ENCODE measurements around the gene FAM216A. TPM values are rescaled to one million over a fixed set of nuclear protein-coding genes. Genes with fewer than 3 reads are reported as not detected.
A peak's percentile ranks its signal among the peaks of the same experiment; 100 is the strongest.

The FAM216A gene
- total and polyA plus RNA-seq, 4 donors, result 3.6 to 7.4 (median 4.7) TPM

DNA sequence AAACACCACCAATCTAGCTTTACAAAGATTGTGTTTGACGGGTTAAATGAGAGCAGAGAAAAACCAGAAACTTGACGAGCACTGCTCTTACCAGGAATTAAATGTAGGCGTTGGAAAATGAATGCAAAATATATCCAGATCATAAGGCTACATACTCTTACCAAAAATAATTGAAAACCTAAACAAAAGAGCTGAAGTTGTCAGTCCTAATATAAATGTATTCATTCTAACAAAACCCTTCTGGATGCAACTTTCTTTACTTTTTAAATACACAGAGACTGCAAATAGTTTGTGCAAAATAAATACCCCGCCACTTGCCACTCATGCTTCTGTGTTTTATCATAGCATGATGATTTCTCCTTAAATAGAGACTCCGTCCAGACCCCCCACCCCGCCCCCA lies 66.2 kb downstream of the FAM216A start:
- Histone ChIP-seq H3K4me3 (ENCODE audit: low read depth in 1 of 3, low read length in 3 of 3) (no peak overlapping the region), H3K4me1 (ENCODE audit: control insufficient read depth in 4 of 4, insufficient read depth in 4 of 4, low read length in 3 of 4) (peaks cover 4 to 40% (median 35%) of the 10 kb centered on the region in 4 donors), H3K36me3 (ENCODE audit: control insufficient read depth in 4 of 4, insufficient read depth in 3 of 4, low read depth in 1 of 4, low read length in 3 of 4) (peaks cover 0 to 4% (median 3%) of the 10 kb centered on the region in 4 donors), H3K27me3 (ENCODE audit: control insufficient read depth in 4 of 4, insufficient read depth in 4 of 4, low read length in 3 of 4) (no peaks in the 10 kb centered on the region), H3K9me3 (ENCODE audit: control insufficient read depth in 4 of 4, low read length in 3 of 4) (no peaks in the 10 kb centered on the region), H3K9ac (ENCODE audit: low read depth in 1 of 2, low read length in 2 of 2) (no peak overlapping the region), H3K27ac (ENCODE audit: low read depth in 1 of 2, low read length in 2 of 2) (no peak overlapping the region)
- no peak for TF ChIP-seq FOXA2 (IDR thresholded peaks at IDR 0.05)
- TF ChIP-seq EGR1 (IDR thresholded peaks at IDR 0.05; ENCODE audit: low read depth in 2 of 2), result no peak
- TF ChIP-seq TAF1 (conservative IDR thresholded peaks at IDR 0.05), result no peak
- DNase-seq (ENCODE audit: low spot score), result no peak
- WGBS, result 88% methylated on average over 6 of the region's 6 CpGs

GRCh38 chr12:110536834-110537604 lies 68.4 kb downstream of the FAM216A start:
- Histone ChIP-seq H3K4me3 (ENCODE audit: low read depth in 1 of 3, low read length in 3 of 3) (no peak overlapping the region), H3K36me3 (ENCODE audit: control insufficient read depth in 4 of 4, insufficient read depth in 3 of 4, low read depth in 1 of 4, low read length in 3 of 4) (peaks cover 0 to 4% (median 2%) of the 10 kb centered on the region in 4 donors), H3K4me1 (ENCODE audit: control insufficient read depth in 4 of 4, insufficient read depth in 4 of 4, low read length in 3 of 4) (peaks cover 4 to 34% (median 30%) of the 10 kb centered on the region in 4 donors), H3K27me3 (ENCODE audit: control insufficient read depth in 4 of 4, insufficient read depth in 4 of 4, low read length in 3 of 4) (no peaks in the 10 kb centered on the region), H3K9ac (ENCODE audit: low read depth in 1 of 2, low read length in 2 of 2) (peak overlapping the region in 1 of 2 donors; percentile 67), H3K27ac (ENCODE audit: low read depth in 1 of 2, low read length in 2 of 2) (peak overlapping the region; percentile 67 to 88), H3K9me3 (ENCODE audit: control insufficient read depth in 4 of 4, low read length in 3 of 4) (no peaks in the 10 kb centered on the region)
- TF ChIP-seq HNF4A (conservative IDR thresholded peaks at IDR 0.05), result no peak
- peak; percentile 66 for TF ChIP-seq ATF3 (IDR thresholded peaks at IDR 0.05)
- peak; percentile 7 for TF ChIP-seq SP1 (IDR thresholded peaks at IDR 0.05)
- TF ChIP-seq JUND (IDR thresholded peaks at IDR 0.05), result peak in 1 of 2 donors; percentile 56
- TF ChIP-seq, protein P1, sequence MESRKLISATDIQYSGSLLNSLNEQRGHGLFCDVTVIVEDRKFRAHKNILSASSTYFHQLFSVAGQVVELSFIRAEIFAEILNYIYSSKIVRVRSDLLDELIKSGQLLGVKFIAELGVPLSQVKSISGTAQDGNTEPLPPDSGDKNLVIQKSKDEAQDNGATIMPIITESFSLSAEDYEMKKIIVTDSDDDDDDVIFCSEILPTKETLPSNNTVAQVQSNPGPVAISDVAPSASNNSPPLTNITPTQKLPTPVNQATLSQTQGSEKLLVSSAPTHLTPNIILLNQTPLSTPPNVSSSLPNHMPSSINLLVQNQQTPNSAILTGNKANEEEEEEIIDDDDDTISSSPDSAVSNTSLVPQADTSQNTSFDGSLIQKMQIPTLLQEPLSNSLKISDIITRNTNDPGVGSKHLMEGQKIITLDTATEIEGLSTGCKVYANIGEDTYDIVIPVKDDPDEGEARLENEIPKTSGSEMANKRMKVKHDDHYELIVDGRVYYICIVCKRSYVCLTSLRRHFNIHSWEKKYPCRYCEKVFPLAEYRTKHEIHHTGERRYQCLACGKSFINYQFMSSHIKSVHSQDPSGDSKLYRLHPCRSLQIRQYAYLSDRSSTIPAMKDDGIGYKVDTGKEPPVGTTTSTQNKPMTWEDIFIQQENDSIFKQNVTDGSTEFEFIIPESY (IDR thresholded peaks at IDR 0.05), result no peak
- WGBS, result 83% methylated on average over 4 of the region's 4 CpGs
- DNase-seq (ENCODE audit: low spot score), result no peak

- Histone ChIP-seq H3K4me1 (ENCODE audit: control insufficient read depth in 4 of 4, insufficient read depth in 4 of 4, low read length in 3 of 4) (peaks cover 6 to 34% (median 27%) of the 10 kb centered on the region in 4 donors), H3K27me3 (ENCODE audit: control insufficient read depth in 4 of 4, insufficient read depth in 4 of 4, low read length in 3 of 4) (no peaks in the 10 kb centered on the region), H3K27ac (ENCODE audit: low read depth in 1 of 2, low read length in 2 of 2) (peak overlapping the region; percentile 67 to 88), H3K36me3 (ENCODE audit: control insufficient read depth in 4 of 4, insufficient read depth in 3 of 4, low read depth in 1 of 4, low read length in 3 of 4) (peaks cover 0 to 4% (median 2%) of the 10 kb centered on the region in 4 donors), H3K9ac (ENCODE audit: low read depth in 1 of 2, low read length in 2 of 2) (peak overlapping the region in 1 of 2 donors; percentile 67), H3K9me3 (ENCODE audit: control insufficient read depth in 4 of 4, low read length in 3 of 4) (no peaks in the 10 kb centered on the region), H3K4me3 (ENCODE audit: low read depth in 1 of 3, low read length in 3 of 3) (no peak overlapping the region)
- peak; percentile 34 for DNase-seq (ENCODE audit: low spot score)
- 60% methylated on average over 9 of the region's 9 CpGs for WGBS
- TF ChIP-seq YY1 (IDR thresholded peaks at IDR 0.05), result peak; percentile 13
- TF ChIP-seq NR2F2 (IDR thresholded peaks at IDR 0.05), result no peak
- peak; percentile 52 for TF ChIP-seq ATF3 (IDR thresholded peaks at IDR 0.05)
- TF ChIP-seq FOXA1 (IDR thresholded peaks at IDR 0.05), result no peak
- TF ChIP-seq, protein P2, sequence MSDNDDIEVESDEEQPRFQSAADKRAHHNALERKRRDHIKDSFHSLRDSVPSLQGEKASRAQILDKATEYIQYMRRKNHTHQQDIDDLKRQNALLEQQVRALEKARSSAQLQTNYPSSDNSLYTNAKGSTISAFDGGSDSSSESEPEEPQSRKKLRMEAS (IDR thresholded peaks at IDR 0.05), result peak; percentile 29
- TF ChIP-seq JUND (IDR thresholded peaks at IDR 0.05), result no peak
- TF ChIP-seq TAF1 (conservative IDR thresholded peaks at IDR 0.05), result peak; percentile 64
- peak; percentile 78 to 91 for TF ChIP-seq RXRA (IDR thresholded peaks at IDR 0.05)
- peak in 1 of 2 donors; percentile 41 for TF ChIP-seq RAD21 (IDR thresholded peaks at IDR 0.05)
- no peak for TF ChIP-seq CTCF (IDR thresholded peaks at IDR 0.05; ENCODE audit: low read depth, low read length, missing input control)
- TF ChIP-seq, protein P1 (IDR thresholded peaks at IDR 0.05), result no peak
These were observed 69.2 kb downstream of the FAM216A start for GRCh38 chr12:110537605-110538409.
